Stomach (tissue), 9 donors: Measurements from ENCODE around the gene CPB2. TPM values are rescaled to one million over a fixed set of nuclear protein-coding genes. Genes with fewer than 3 reads are reported as not detected.

Experiments
- DNase-seq, 2 donors: peaks; one replicate each; pipeline versions ENCODE4 v3.0.0 to v3.0.0-alpha.2; 2013 to 2019
- H3K27ac ChIP-seq, 5 donors: fragments of 200-600 bp in 4 of 5; sonication (generic) in 4 of 5; one replicate each; pipeline ENCODE4 v1.5.1; 2013 to 2019; ENCODE audit warnings: mild to moderate bottlenecking in 1 of 5, moderate library complexity in 1 of 5
- H3K27me3 ChIP-seq, 3 donors: fragments of 200-600 bp; sonication (generic); one replicate each; pipeline ENCODE4 v1.5.1; 2017 to 2019; ENCODE audit warnings: mixed run types in 1 of 3
- H3K36me3 ChIP-seq, 4 donors: fragments of 200-600 bp; sonication (generic); 1 replicate in 3 of 4; 2 replicates in 1 of 4; pipeline ENCODE4 v1.5.1; 2016 to 2019
- H3K4me1 ChIP-seq, 4 donors: fragments of 200-600 bp; sonication (generic); one replicate each; pipeline ENCODE4 v1.5.1; 2016 to 2019
- H3K4me3 ChIP-seq, 4 donors: fragments of 200-600 bp; sonication (generic) in 3 of 4; one replicate each; pipeline ENCODE4 v1.5.1; 2016 to 2019; ENCODE audit warnings: mild to moderate bottlenecking in 1 of 4
- H3K9me3 ChIP-seq, 4 donors: fragments of 200-600 bp; sonication (generic); one replicate each; pipeline ENCODE4 v1.5.1; 2016 to 2019
- EP300 ChIP-seq: sonication (generic); formaldehyde crosslinking; IDR thresholded peaks from one replicate; pipeline ENCODE4 v1.6.1; 2017; ENCODE audit warnings: antibody characterized with exemption
- POLR2A ChIP-seq, 4 donors: fragments of 450-650 bp; IDR thresholded peaks; one replicate each; pipeline ENCODE4 v1.6.1; 2016; ENCODE audit warnings: antibody characterized with exemption in 4 of 4, control low read depth in 2 of 4, mild to moderate bottlenecking in 1 of 4, moderate library complexity in 1 of 4
- POLR2AphosphoS5 ChIP-seq, 3 donors: sonication (generic); formaldehyde crosslinking; IDR thresholded peaks; one replicate each; pipeline ENCODE4 v1.6.1; 2016; ENCODE audit warnings: antibody characterized with exemption in 3 of 3
- WGBS, 5 donors: extraction: QIAGEN DNeasy Blood & Tissue Kit in 3 of 5; methylation state at CpG; one replicate each; pipeline versions ENCODE4 v1.1.5 to v1.1.7; 2013 to 2018; 5-methylcytosine and 5-hydroxymethylcytosine counted together
- intact Hi-C: fragments of 100-400 bp; cut with DNase I; formaldehyde crosslinking; loops from one replicate; pipeline ENCODE4 v1.15.1; 2023; ENCODE audit warnings: low total_unique reads
- polyA plus RNA-seq, 3 donors: library from polyadenylated mRNA; stranded (reverse); fragments of 200-250 nt; gene quantifications; one replicate each; pipeline ENCODE4 v1.2.3, GENCODE V29; 2013
- total RNA-seq, 5 donors: library from RNA; depleted of rRNA; stranded (reverse); fragments of >200 nt; gene quantifications; one replicate each; pipeline versions ENCODE4 v1.1.0 to v1.2.3, GENCODE V29; 2014 to 2016
- TF ChIP-seq, protein P1 (sequence below), 7 experiments: fragments of 450-650 bp in 4 of 7; fragments of 200-600 bp in 3 of 7; sonication (generic) in 3 of 7; IDR thresholded peaks; one replicate each; pipeline ENCODE4 v1.5.1; 2016 to 2019; ENCODE audit warnings: antibody characterized with exemption in 7 of 7, control low read depth in 2 of 7, mild to moderate bottlenecking in 1 of 7
- donor health status: healthy with polysubstance abuse.
- donor health status: Bipolar disorder and iron deficiency.
- donor health status: healthy.

The CPB2 gene
- total and polyA plus RNA-seq, 8 donors: 0.37 to 2.2 TPM; not detected in 6

DNA sequence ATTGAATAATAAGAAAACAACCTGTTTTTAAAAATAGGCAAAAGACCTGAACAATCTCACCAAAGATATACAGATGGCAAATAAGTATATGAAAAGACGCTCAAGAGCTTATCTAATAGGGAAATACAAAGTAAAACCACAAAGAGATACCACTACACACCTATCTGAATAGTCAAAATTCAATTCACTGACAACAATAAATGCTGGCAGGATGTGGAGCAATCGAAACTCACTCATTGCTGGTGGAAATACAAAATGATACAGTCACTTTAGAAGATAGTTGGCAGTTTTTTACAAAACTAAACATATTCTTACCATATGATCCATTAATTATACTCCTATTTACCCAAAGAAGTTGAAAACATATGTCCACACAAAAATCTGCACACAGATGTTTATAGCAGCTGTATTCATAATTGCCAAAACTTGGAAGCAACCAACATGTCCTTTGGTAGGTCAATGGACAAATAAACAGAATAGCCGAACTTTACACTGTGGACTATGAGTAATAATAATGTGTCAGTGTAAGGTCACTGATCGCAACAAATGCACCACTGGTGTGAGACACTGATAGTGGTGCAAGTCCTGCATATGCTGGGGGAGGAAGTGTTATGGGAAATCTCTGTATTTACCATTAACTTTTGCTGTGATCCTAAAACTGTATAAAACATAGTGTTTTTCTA is 73.1 kb downstream of the CPB2 start:
- Histone ChIP-seq H3K36me3 (peaks cover 0 to 27% (median 16%) of the 10 kb centered on the region in 4 donors), H3K9me3 (peaks cover 0 to 11% (median 5%) of the 10 kb centered on the region in 4 donors), H3K27me3 (no peaks in the 10 kb centered on the region), H3K4me1 (no peaks in the 10 kb centered on the region), H3K27ac (no peak overlapping the region), H3K4me3 (no peak overlapping the region)
- TF ChIP-seq POLR2A (IDR thresholded peaks at IDR 0.05) (no peak), EP300 (no peak), POLR2AphosphoS5 (IDR thresholded peaks at IDR 0.05) (no peak)
- TF ChIP-seq, protein P1, sequence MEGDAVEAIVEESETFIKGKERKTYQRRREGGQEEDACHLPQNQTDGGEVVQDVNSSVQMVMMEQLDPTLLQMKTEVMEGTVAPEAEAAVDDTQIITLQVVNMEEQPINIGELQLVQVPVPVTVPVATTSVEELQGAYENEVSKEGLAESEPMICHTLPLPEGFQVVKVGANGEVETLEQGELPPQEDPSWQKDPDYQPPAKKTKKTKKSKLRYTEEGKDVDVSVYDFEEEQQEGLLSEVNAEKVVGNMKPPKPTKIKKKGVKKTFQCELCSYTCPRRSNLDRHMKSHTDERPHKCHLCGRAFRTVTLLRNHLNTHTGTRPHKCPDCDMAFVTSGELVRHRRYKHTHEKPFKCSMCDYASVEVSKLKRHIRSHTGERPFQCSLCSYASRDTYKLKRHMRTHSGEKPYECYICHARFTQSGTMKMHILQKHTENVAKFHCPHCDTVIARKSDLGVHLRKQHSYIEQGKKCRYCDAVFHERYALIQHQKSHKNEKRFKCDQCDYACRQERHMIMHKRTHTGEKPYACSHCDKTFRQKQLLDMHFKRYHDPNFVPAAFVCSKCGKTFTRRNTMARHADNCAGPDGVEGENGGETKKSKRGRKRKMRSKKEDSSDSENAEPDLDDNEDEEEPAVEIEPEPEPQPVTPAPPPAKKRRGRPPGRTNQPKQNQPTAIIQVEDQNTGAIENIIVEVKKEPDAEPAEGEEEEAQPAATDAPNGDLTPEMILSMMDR (IDR thresholded peaks at IDR 0.05): no peak
- no peak for DNase-seq
- 72 to 82% (median 74%) methylated on average over 4 of the region's 4 CpGs for whole genome bisulfite sequencing, 5 donors
- intact Hi-C loops: no loop called here

DNA sequence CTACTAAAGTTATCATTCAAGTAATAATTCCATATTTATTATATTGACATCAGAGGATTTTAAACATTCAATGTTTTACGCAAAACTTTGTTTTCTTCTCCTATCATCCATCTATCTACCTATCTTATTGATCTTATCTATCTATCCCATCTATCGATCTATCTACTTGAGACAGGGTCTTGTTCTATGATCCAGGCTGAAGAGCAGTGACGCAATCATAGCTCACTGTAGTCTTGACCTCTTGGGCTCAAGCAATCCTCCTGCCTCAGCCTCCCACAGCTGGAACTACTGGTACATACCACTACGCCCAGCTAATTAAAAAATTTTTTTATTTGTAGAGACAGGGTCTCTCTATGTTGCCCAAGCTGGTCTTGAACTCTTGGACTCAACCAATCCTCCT is 79.7 kb downstream of the CPB2 start:
- WGBS, 5 donors: 97 to 100% (median 97%) methylated on average over 4 of the region's 4 CpGs

DNA sequence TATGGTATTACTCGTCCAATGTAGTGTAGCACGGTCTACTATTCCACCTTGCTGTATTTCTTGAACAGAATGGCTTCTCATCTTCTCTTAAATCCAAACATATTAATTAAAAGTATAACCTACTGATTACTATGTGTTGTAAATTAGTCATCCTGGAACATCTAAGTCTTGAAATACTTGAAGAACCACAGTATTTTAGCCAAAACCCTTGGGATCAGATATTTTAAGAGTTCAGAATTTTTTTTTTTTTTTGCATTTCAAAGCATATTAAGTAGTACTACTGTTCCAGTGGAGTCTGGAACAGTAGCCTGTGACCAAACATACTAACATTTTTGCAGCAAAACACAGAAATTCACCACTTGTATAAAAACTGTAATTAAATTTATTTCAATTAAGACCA is 82.4 kb downstream of the CPB2 start:
- no peak for DNase-seq
- no peak for TF ChIP-seq POLR2AphosphoS5 (IDR thresholded peaks at IDR 0.05)
- TF ChIP-seq, protein P1 (IDR thresholded peaks at IDR 0.05): no peak
- no peak for TF ChIP-seq EP300
- no peak for TF ChIP-seq POLR2A (IDR thresholded peaks at IDR 0.05)
- Histone ChIP-seq H3K4me1 (no peaks in the 10 kb centered on the region), H3K27me3 (no peaks in the 10 kb centered on the region), H3K36me3 (peaks cover 0 to 31% (median 29%) of the 10 kb centered on the region in 4 donors), H3K4me3 (no peak overlapping the region), H3K27ac (no peak overlapping the region), H3K9me3 (no peaks in the 10 kb centered on the region)
- intact Hi-C loops: no loop called here
- WGBS, 5 donors: 86 to 99% (median 92%) methylated on average over 2 of the region's 2 CpGs

More for the DNA sequence above, 79.7 kb downstream of the CPB2 start:
- TF ChIP-seq POLR2A (IDR thresholded peaks at IDR 0.05) (no peak), EP300 (no peak), POLR2AphosphoS5 (IDR thresholded peaks at IDR 0.05) (no peak)
- TF ChIP-seq, protein P1 (IDR thresholded peaks at IDR 0.05): no peak
- DNase-seq: no peak
- Histone ChIP-seq H3K4me1 (no peaks in the 10 kb centered on the region), H3K4me3 (no peak overlapping the region), H3K27me3 (no peaks in the 10 kb centered on the region), H3K36me3 (peaks cover 0 to 5% (median 3%) of the 10 kb centered on the region in 4 donors), H3K9me3 (peaks cover 0 to 4% (median 2%) of the 10 kb centered on the region in 4 donors), H3K27ac (no peak overlapping the region)
- intact Hi-C loops: no loop called here

DNA sequence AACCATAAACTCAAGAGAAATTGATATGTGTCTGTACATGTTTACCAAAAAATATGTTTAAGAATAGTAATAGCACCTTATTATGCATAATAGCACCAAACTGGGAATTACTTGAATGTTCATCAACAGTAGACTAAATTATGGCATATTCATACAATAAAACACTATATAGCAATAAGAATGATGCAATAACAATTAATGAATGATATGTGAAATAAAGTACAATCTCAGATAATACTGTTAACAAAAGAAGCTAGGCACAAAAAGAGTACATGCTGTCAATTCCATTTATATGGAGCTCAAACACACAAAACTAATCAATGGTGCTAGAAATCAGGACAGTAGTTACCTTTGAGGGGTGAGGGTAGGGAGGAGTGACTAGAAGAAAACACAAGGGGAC is 88.6 kb downstream of the CPB2 start:
- TF ChIP-seq POLR2A (IDR thresholded peaks at IDR 0.05) (no peak), POLR2AphosphoS5 (IDR thresholded peaks at IDR 0.05) (no peak), EP300 (no peak)
- TF ChIP-seq, protein P1 (IDR thresholded peaks at IDR 0.05): no peak
- H3K36me3 ChIP-seq: peaks cover 9 to 85% (median 72%) of the 10 kb centered on the region in 4 donors
- no peak for DNase-seq
- H3K4me1 ChIP-seq: no peaks in the 10 kb centered on the region
- no peak overlapping the region for H3K4me3 ChIP-seq
- H3K27me3 ChIP-seq: no peaks in the 10 kb centered on the region
- H3K9me3 ChIP-seq: no peaks in the 10 kb centered on the region
- no peak overlapping the region for H3K27ac ChIP-seq
- intact Hi-C loops: no loop called here
